AG04449 (cell line): Measurements from ENCODE around the gene BMP6.
"Not testable (repeated sequence)": the region's sequence is repeated elsewhere in the genome, so short reads cannot be mapped to it uniquely, and the experiment has no call there.

Experiments used
- CTCF ChIA-PET: fragments of 350-600 bp; formaldehyde crosslinking; extraction: SDS; loops from one replicate; lab custom pipeline; 2021; ENCODE audit warnings: antibody characterized with exemption; lab: Yijun Ruan, JAX
- POLR2A ChIA-PET: fragments of 400-600, 350-600 bp; formaldehyde crosslinking; extraction: SDS; loops from one replicate; lab custom pipeline; 2020; ENCODE audit warnings: antibody characterized with exemption, inconsistent platforms; lab: Yijun Ruan, JAX
- DNase-seq: peaks from one replicate; pipeline ENCODE4 v3.0.0-alpha.2; 2010; ENCODE audit warnings: low read depth, low spot score
- H3K4me3 ChIP-seq: 2 replicates; pipeline ENCODE4 v1.5.1; 2011; ENCODE audit warnings: low read depth, mild to moderate bottlenecking, control low read depth, low read length
- CTCF ChIP-seq: IDR thresholded peaks from one replicate; pipeline ENCODE4 v1.5.1; 2011; ENCODE audit warnings: mild to moderate bottlenecking, moderate library complexity, low read length, control low read depth, inconsistent platforms; ENCODE audit not compliant: insufficient read depth; ENCODE audit errors: missing control alignments

Gene BMP6

GRCh38 chr6:7812623-7813022 is 86.7 kb downstream of the BMP6 start:
- TF ChIP-seq CTCF: no peak
- H3K4me3 ChIP-seq: no peak overlapping the region
- CTCF ChIA-PET: no interaction called here
- no peak for DNase-seq
- POLR2A ChIA-PET: no interaction called here

GRCh38 chr6:7813193-7813592 is 87.3 kb downstream of the BMP6 start:
- ChIA-PET CTCF (no interaction called here), POLR2A (no interaction called here)
- no peak for DNase-seq
- TF ChIP-seq CTCF: no peak
- H3K4me3 ChIP-seq: no peak overlapping the region

GRCh38 chr6:7813704-7814103 is 87.8 kb downstream of the BMP6 start:
- TF ChIP-seq CTCF: no peak
- POLR2A ChIA-PET: no interaction called here
- no peak overlapping the region for H3K4me3 ChIP-seq
- CTCF ChIA-PET: interaction anchor here (0.6 kb wide), 1 partner anchor 21 kb away, joined by 3 read pairs; no protein-coding TSS in a partner anchor
- no peak for DNase-seq

- POLR2A ChIA-PET: no interaction called here
- TF ChIP-seq CTCF: no peak
- H3K4me3 ChIP-seq: no peak overlapping the region
- no peak for DNase-seq
- CTCF ChIA-PET: no interaction called here
Measured at GRCh38 chr6:7815716-7816115, 89.8 kb downstream of the BMP6 start.

- DNase-seq, CTCF ChIA-PET, POLR2A ChIA-PET, H3K4me3 ChIP-seq: not testable (repeated sequence)
Measured at GRCh38 chr6:7817184-7817583, 91.3 kb downstream of the BMP6 start.

GRCh38 chr6:7818257-7819214 is 92.6 kb downstream of the BMP6 start:
- no peak for DNase-seq
- no peak overlapping the region for H3K4me3 ChIP-seq
- no peak for TF ChIP-seq CTCF
- ChIA-PET POLR2A (no interaction called here), CTCF (no interaction called here)
